Measurements from ENCODE around the gene LAPTM5. TPM values are rescaled to one million over a fixed set of nuclear protein-coding genes. Genes with fewer than 3 reads are reported as not detected.
"Not testable (repeated sequence)": the region's sequence is repeated elsewhere in the genome, so short reads cannot be mapped to it uniquely, and the experiment has no call there.

Gene LAPTM5
- total and polyA plus RNA-seq, 3 donors from 2014 or later = 2.0 to 46.9 (median 16.3) TPM

DNA sequence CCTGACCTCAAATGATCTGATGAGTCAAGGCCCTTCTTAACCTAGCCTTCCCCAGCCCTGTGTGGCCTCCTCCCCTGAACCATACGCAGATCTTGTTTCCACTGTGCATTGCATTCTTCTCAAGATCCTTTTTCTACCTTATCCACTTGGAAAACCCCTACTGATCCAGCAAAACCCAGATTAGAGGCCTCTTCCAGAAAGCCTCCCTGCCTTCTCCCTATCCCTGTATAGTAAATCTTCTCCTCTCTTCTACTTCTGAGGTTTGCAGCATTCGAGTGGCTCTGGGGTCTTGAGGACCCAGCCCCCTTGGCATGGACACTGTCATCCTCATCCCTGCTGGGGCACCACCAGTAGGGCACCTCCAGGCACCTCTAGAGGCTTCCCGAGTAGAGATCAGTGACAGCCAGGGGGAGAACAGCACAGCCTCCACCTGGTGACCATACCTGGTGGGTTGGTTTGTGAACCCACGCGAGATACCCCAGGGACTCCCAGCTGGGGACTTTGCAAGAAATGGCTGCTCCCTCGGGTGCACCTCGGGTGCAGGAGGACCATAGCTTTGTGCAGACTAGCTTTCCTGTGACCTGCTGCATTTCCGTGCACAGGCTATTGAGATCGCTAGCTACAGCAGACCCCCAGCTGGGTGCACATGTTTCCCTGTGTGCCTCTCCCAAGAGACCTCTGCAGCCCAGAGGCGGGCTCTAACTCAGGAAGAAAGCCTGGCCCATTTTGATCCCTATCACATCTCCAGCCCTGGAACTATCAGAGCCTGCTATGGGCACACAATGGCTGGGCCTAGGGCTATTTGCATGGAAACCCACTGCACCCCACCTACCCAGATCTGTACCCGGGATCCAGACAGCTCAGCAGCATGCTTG is 68.4 kb downstream of the LAPTM5 start:
- H3K27me3 ChIP-seq = no peaks in the 10 kb centered on the region
- H3K27ac ChIP-seq = no peak overlapping the region
- DNase-seq = no peak
- H3K4me3 ChIP-seq = no peak overlapping the region
- 92 to 93% methylated on average over 4 to 11 of the region's 11 CpGs for WGBS, 2 donors
- no peaks in the 10 kb centered on the region for H3K9me3 ChIP-seq
- TF ChIP-seq, protein P1, sequence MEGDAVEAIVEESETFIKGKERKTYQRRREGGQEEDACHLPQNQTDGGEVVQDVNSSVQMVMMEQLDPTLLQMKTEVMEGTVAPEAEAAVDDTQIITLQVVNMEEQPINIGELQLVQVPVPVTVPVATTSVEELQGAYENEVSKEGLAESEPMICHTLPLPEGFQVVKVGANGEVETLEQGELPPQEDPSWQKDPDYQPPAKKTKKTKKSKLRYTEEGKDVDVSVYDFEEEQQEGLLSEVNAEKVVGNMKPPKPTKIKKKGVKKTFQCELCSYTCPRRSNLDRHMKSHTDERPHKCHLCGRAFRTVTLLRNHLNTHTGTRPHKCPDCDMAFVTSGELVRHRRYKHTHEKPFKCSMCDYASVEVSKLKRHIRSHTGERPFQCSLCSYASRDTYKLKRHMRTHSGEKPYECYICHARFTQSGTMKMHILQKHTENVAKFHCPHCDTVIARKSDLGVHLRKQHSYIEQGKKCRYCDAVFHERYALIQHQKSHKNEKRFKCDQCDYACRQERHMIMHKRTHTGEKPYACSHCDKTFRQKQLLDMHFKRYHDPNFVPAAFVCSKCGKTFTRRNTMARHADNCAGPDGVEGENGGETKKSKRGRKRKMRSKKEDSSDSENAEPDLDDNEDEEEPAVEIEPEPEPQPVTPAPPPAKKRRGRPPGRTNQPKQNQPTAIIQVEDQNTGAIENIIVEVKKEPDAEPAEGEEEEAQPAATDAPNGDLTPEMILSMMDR (IDR thresholded peaks at IDR 0.05) = no peak
- no peaks in the 10 kb centered on the region for H3K36me3 ChIP-seq (ENCODE audit: low read depth, missing control alignments)
- no peaks in the 10 kb centered on the region for H3K4me1 ChIP-seq
- intact Hi-C loops (cut with DNase I; ENCODE audit: low total_unique reads) = no loop called here

DNA sequence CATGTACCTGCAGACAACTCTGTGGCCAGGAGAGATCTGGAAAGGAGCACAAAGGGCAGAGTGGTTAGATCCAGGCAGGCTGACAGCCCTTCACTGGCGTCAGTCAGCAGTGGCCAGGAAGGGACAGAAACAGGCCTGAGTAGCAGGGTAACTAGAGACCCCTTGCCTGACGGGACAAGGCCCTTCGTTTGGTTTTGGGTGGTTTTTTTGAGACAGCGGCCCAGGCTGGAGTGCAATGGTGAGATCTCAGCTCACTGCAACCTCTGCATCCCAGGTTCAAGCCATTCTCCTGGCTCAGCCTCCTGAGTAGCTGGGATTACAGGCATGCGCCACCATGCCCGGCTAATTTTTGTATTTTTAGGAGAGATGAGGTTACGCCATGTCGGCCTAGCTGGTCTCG is 69.1 kb downstream of the LAPTM5 start:
- H3K9me3 ChIP-seq; H3K36me3 ChIP-seq (ENCODE audit: low read depth, missing control alignments); H3K27ac ChIP-seq; H3K4me1 ChIP-seq; intact Hi-C loops (cut with DNase I; ENCODE audit: low total_unique reads); DNase-seq; H3K4me3 ChIP-seq; H3K27me3 ChIP-seq: not testable (repeated sequence)
- 89 to 95% methylated on average over 7 to 9 of the region's 9 CpGs for WGBS, 2 donors

DNA sequence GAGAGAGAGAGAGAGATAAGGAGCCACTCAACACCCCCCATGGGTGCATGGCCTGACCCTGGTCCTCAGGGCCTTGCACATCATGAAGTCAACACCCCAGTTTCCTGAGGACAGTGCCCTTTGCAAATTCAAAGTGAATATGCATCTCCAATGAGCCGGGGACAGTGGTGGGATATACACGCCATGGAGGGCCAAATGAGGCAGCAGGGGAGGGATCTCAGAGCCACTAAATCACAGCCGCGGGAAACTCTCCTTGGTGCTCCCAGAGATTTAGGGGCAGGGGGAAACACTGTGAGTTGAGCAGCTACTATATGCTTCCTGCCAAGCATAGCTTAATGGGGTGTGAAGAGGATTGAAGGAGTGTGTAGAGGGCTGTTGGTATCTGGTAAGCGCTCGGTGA is 69.7 kb downstream of the LAPTM5 start:
- H3K4me1 ChIP-seq = no peaks in the 10 kb centered on the region
- H3K36me3 ChIP-seq (ENCODE audit: low read depth, missing control alignments) = no peaks in the 10 kb centered on the region
- intact Hi-C loops (cut with DNase I; ENCODE audit: low total_unique reads) = no loop called here
- no peak for DNase-seq
- H3K9me3 ChIP-seq = no peaks in the 10 kb centered on the region
- 93 to 94% methylated on average over 6 of the region's 6 CpGs for WGBS, 2 donors
- H3K4me3 ChIP-seq = no peak overlapping the region
- H3K27ac ChIP-seq = no peak overlapping the region
- H3K27me3 ChIP-seq = no peaks in the 10 kb centered on the region
- TF ChIP-seq, protein P1 (IDR thresholded peaks at IDR 0.05) = no peak
- no peak for TF ChIP-seq POLR2A (IDR thresholded peaks at IDR 0.05)

DNA sequence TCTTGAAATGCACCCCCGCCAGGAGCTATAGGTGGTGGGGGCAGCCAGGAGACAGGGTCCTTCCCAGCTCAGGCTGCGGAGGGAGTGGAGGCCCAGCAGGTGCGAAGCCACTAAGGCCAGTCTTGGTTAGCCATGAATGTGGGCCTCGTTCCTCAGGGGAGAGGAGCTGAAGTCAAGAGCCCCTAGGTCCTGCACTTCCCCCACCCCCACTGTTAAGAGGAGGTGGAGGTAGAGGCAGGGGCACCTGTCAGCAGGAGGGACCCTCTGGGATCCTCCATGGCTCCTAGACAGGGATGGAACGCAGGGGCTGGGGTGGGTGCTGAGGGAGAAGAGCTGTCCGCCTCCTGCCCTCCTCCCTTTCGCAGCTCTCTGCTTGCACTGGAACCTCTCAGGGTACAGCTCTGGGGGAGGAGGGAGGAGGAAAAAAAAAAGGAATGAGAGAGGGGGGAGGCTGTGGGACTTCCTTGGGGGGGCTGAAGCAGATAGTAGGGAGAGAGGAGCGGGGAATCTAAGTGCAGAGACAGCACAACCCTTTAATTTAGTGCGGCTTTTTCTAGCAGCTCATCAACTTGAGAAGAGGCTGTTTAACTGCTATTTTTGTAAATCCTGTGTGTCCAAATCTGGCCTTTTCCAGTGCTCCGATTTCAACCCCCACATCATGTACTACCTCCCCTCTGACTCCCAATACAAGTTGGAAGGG is 71.2 kb downstream of the LAPTM5 start:
- no peaks in the 10 kb centered on the region for H3K27me3 ChIP-seq
- intact Hi-C loops (cut with DNase I; ENCODE audit: low total_unique reads) = no loop called here
- H3K4me3 ChIP-seq = no peak overlapping the region
- TF ChIP-seq, protein P1 (IDR thresholded peaks at IDR 0.05) = no peak
- no peak for TF ChIP-seq POLR2A (IDR thresholded peaks at IDR 0.05)
- no peaks in the 10 kb centered on the region for H3K4me1 ChIP-seq
- DNase-seq = no peak
- no peaks in the 10 kb centered on the region for H3K9me3 ChIP-seq
- no peaks in the 10 kb centered on the region for H3K36me3 ChIP-seq (ENCODE audit: low read depth, missing control alignments)
- H3K27ac ChIP-seq = no peak overlapping the region
- WGBS, 2 donors = 48 to 54% methylated on average over 10 of the region's 10 CpGs

DNA sequence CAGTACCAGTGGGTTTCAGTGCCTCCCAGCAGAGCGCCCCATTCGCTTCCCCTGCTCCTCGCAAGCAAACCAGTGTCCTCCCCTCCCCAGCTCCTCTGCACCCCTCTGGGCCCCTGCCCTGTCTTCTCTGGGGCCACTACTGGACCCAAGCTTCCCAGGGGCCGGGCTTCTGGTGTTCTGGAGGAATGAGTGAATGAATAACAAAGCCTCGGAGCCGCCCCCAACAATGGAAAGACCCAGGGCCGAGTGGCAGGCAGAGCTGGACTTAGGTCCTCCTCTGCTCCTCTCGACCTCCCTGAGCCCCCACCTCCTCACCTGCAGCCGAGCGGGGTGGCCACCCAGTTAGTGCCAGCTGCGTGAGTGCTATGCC is 71.8 kb downstream of the LAPTM5 start:
- Histone ChIP-seq H3K27me3 (no peaks in the 10 kb centered on the region), H3K4me3 (peak overlapping the region in 1 of 2 donors; percentile 3), H3K4me1 (no peaks in the 10 kb centered on the region), H3K36me3 (ENCODE audit: low read depth, missing control alignments) (no peaks in the 10 kb centered on the region), H3K27ac (no peak overlapping the region), H3K9me3 (no peaks in the 10 kb centered on the region)
- intact Hi-C loops (cut with DNase I; ENCODE audit: low total_unique reads) = no loop called here
- DNase-seq = no peak
- TF ChIP-seq, protein P1 (IDR thresholded peaks at IDR 0.05) = no peak
- TF ChIP-seq POLR2A (IDR thresholded peaks at IDR 0.05) = no peak
- WGBS, 2 donors = 34 to 44% methylated on average over 8 to 11 of the region's 11 CpGs
